SH-SY5Y (cell line): Measurements from ENCODE around the gene VAMP2.

ENCODE experiments used
- GATA2 ChIP-seq: IDR thresholded peaks from 2 replicates; pipeline ENCODE4 v1.6.1; 2011; ENCODE audit warnings: mild to moderate bottlenecking, low read depth, low read length
- GATA3 ChIP-seq: IDR thresholded peaks from 2 replicates; pipeline ENCODE4 v1.6.1; 2011; ENCODE audit warnings: low read depth, mild to moderate bottlenecking, low read length, moderate library complexity

VAMP2 gene

DNA sequence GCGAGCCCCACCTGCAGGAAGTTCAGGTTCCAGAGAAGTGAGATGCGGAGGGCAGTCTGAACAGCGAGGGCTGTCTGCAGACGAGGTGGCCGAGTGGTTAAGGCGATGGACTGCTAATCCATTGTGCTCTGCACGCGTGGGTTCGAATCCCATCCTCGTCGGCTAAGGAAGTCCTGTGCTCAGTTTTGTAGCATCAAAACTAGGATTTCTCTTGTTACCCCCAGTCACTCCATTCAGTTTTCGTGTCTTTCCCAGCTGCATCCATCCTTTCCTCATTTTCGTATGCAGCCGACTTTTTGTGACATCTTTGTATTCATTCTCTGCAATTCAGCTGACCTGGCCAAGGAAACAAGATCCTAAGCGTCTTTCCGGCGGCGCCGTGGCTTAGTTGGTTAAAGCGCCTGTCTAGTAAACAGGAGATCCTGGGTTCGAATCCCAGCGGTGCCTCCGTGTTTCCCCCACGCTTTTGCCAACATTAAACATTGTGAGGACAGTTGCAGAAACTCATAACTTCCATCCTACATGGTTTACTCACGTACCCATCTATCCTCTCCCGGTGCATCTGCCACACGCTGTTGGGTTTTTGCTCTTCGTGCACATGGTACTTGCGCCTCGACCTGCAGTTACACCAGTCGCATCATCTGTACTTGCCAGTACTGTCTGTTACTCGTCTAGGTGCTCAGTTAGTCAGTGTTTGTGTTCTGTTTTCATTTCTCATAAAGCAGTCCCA lies 24.2 kb upstream of the VAMP2 start:
- TF ChIP-seq GATA2 (no peak), GATA3 (no peak)

DNA sequence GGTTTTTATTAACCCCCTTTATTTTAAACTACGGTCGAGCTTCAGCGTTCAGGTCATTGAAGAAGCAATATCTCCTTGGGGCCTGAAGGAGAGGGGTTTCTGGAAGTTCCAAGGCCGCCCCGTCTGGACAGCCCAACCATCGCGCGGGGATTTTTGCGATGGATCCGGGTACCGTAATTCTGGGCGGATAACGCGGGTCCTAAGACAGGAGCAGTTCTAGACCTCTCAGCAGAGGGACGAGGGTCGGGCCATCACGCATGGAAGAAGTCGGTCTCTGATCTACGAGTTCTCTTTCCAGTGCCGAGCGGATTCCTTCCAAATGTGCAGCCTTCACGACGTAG lies 23.7 kb upstream of the VAMP2 start:
- no peak for TF ChIP-seq GATA2
- no peak for TF ChIP-seq GATA3

DNA sequence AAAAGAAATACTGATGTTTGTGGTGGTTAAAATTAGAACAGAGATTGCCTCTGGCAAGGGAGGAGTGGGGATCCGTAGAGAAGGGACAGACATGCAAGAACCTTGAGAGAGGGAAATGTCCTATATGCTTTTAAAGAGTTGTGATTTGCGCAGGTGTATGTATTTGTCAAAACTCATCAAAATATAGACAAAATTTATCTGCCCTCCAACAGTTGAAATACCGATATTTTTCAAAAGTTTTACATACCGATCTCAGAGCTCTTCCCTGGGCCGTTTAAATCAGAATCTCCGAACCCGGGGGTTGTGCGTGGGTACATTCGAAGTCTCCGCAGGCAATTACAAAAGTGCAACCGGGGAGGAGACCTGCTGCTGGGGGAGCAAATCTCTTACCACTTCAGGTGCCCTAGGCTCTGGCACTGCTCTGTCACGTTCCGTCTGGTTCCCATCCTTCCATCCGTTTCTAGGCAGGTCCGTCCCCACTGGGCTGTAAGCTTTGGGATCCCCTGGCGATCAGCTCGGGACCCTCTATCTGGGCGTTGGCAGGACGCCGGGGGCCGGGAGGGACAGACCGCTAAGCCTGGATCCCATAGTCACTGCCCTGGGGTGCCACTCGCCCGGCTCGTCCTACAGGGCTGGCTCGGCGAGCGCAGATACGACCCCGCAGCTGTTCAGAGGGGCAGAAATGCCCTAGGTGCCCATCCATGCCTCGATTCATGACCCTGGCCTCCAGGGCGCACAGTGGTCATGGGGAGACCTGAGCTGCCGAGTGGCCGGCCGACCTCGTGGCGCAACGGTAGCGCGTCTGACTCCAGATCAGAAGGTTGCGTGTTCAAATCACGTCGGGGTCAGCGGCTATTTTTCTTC lies 23.1 kb upstream of the VAMP2 start:
- TF ChIP-seq GATA3 = no peak
- TF ChIP-seq GATA2 = no peak

GRCh38 chr17:8176998-8177731 lies 14.4 kb upstream of the VAMP2 start:
- TF ChIP-seq GATA3 (no peak), GATA2 (no peak)

GRCh38 chr17:8176197-8176940 lies 13.6 kb upstream of the VAMP2 start, which contains the start of gene TMEM107:
Gene TMEM107, minus strand, starts transcription at chr17:8176380. Its CDS starts 94 bp downstream, at chr17:8176286.
- no peak for TF ChIP-seq GATA3
- TF ChIP-seq GATA2 = no peak

- TF ChIP-seq GATA2 (no peak), GATA3 (no peak)
Measured at GRCh38 chr17:8175795-8176196, 13.0 kb upstream of the VAMP2 start.

- no peak for TF ChIP-seq GATA3
- no peak for TF ChIP-seq GATA2
Measured at GRCh38 chr17:8173871-8174322, 11.1 kb upstream of the VAMP2 start.

DNA sequence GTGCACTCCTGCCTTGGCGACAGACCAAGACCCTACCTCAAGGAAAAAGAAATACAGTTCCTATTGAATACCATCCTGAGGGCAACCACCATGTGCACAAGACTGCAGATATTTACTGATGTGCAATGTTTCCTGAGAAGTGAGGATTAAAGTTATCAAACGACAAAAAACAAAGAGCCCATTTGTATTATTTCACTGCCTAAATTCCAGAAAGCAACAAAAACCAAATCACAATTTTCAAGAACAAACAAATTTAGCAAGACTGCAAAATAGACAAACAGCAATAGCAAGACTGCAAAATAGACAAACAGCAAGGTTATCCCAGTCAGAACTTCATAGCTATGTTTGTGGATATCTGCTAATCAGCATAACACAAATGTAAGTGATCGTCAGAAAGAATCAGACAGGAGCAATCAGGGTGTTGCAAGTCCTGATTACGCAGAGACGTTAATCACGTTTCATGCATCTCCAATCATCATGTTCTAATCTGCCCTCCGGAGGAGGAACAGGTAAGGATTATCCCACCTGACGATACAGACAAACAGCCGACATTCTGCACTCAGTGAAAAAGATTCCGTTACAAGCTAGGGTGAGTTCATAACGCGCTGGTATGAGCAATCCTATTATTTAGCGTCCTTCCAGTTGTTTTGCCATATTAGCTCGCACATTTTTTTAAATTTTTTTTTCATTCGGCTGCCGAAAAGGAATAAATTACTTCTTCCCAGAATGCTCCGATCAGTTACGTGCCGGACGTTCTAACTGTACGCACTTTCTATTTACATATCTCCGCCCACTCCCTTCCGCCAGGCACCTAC lies 10.5 kb upstream of the VAMP2 start:
- TF ChIP-seq GATA3 = peak; percentile 71; the same call in 1 of the 2 replicates
- peak; percentile 81 for TF ChIP-seq GATA2

DNA sequence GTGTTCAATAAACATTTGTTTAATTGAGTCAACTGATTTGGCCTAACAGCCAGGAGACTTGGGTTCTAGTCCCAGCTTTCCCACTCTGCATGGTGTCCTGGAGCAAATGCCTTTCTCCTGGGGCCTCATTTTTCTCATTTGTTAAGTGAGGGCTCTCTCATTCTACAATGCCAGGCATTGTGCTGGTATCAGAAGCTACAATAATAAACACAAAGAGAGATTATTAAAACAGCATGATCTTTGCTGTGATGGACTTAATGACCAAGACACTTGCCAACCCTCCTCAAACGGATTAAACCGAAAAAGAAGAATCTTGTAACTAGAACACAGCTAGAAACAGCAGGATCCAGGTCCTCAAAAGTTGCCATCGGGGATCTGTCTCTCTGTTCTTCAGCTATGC lies 4.8 kb upstream of the VAMP2 start:
- TF ChIP-seq GATA3 (no peak), GATA2 (no peak)

DNA sequence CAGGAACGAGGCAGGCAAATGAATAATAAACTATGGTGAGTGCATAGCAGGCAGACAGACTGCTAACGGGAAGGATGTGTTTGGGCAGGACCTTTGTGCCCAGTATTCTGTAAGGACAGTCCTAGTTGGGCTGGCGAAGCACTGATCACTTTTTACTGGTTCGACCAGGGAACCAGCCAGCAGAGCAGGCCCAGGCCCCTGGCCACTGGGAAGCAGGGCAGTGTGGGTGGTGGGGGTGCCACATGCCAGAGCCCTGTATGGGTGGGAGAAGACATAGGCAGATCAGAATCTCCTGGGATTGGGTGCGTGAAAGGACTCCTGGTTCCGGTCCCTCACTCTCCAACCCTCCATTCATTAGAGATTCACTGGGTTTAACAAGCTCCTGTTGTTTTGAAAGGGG lies 4.0 kb upstream of the VAMP2 start:
- TF ChIP-seq GATA2 = no peak
- TF ChIP-seq GATA3 = no peak

DNA sequence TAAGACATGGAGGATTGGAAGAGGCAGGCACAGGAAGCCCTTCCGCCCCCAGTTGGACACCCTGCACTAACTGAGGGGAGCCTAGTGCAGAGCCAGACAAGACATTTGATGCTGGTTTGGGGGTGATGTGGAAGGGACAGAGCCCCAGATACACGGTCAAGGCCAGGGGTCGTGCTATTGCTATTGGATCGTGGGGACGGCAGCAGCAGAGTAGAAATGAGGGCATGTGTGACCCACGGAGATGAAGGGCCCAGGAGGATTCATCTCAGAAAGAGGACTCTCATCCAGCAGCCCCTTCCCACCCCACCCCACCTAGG lies 2.0 kb upstream of the VAMP2 start:
- TF ChIP-seq GATA2 (no peak), GATA3 (no peak)

- TF ChIP-seq GATA3 (no peak), GATA2 (no peak)
Measured at GRCh38 chr17:8163978-8164814, 1.4 kb upstream of the VAMP2 start.
